Lower leg skin (tissue), 4 donors: ENCODE measurements around the gene CTXN1. TPM values are rescaled to one million over a fixed set of nuclear protein-coding genes. Genes with fewer than 3 reads are reported as not detected.
"Not testable (repeated sequence)": the region's sequence is repeated elsewhere in the genome, so short reads cannot be mapped to it uniquely, and the experiment has no call there.

Experiments used
- DNase-seq, 2 donors: peaks; one replicate each; pipeline ENCODE4 v3.0.0-alpha.2; 2019; ENCODE audit warnings: low spot score in 2 of 2
- H3K4me3 ChIP-seq: fragments of 200-600 bp; sonication (generic); 2 replicates; pipeline ENCODE4 v1.5.1; 2017; ENCODE audit warnings: mild to moderate bottlenecking, low read depth; ENCODE audit not compliant: poor library complexity, severe bottlenecking
- CTCF ChIP-seq, 3 donors: fragments of 450-650 bp; IDR thresholded peaks; one replicate each; pipeline ENCODE4 v1.5.1; 2016; ENCODE audit warnings: antibody characterized with exemption in 3 of 3, mild to moderate bottlenecking in 3 of 3, moderate library complexity in 2 of 3
- POLR2A ChIP-seq, 2 donors: fragments of 450-650 bp; IDR thresholded peaks; one replicate each; pipeline ENCODE4 v1.6.1; 2016 to 2017; ENCODE audit warnings: antibody characterized with exemption in 2 of 2, mild to moderate bottlenecking in 1 of 2, moderate library complexity in 1 of 2
- WGBS, 2 donors: methylation state at CpG; one replicate each; pipeline ENCODE4 v1.1.5; 2018; 5-methylcytosine and 5-hydroxymethylcytosine counted together
- intact Hi-C: fragments of 100-400 bp; cut with DNase I; formaldehyde crosslinking; loops from one replicate; pipeline ENCODE4 v1.15.0; 2023; ENCODE audit warnings: low total_unique reads
- total RNA-seq, 4 donors: library from RNA; depleted of rRNA; stranded (reverse); fragments of >200 nt; gene quantifications; one replicate each; pipeline ENCODE4 v1.1.0, GENCODE V29; 2016

Gene CTXN1
- total RNA-seq, 4 donors from 2014 or later: 4.0 to 4.8 (median 4.0) TPM

- 91 to 93% methylated on average over 10 of the region's 10 CpGs for WGBS, 2 donors
- TF ChIP-seq CTCF (IDR thresholded peaks at IDR 0.05): no peak
- no peak for TF ChIP-seq POLR2A (IDR thresholded peaks at IDR 0.05)
- intact Hi-C loops: no loop called here
- DNase-seq: no peak
- no peak overlapping the region for H3K4me3 ChIP-seq
These were observed 7.0 kb upstream of the CTXN1 start for GRCh38 chr19:7932930-7933300.

GRCh38 chr19:7932276-7932929 lies 6.5 kb upstream of the CTXN1 start:
- intact Hi-C loops: no loop called here
- no peak overlapping the region for H3K4me3 ChIP-seq
- no peak for TF ChIP-seq CTCF (IDR thresholded peaks at IDR 0.05)
- no peak for TF ChIP-seq POLR2A (IDR thresholded peaks at IDR 0.05)
- WGBS, 2 donors: 92 to 94% methylated on average over 26 to 31 of the region's 32 CpGs
- no peak for DNase-seq

GRCh38 chr19:7931221-7932061 lies 5.5 kb upstream of the CTXN1 start:
- DNase-seq: no peak
- H3K4me3 ChIP-seq: no peak overlapping the region
- WGBS, 2 donors: 83 to 87% methylated on average over 32 to 36 of the region's 36 CpGs
- intact Hi-C loops: no loop called here
- TF ChIP-seq POLR2A (IDR thresholded peaks at IDR 0.05) (no peak), CTCF (IDR thresholded peaks at IDR 0.05) (no peak)

DNA sequence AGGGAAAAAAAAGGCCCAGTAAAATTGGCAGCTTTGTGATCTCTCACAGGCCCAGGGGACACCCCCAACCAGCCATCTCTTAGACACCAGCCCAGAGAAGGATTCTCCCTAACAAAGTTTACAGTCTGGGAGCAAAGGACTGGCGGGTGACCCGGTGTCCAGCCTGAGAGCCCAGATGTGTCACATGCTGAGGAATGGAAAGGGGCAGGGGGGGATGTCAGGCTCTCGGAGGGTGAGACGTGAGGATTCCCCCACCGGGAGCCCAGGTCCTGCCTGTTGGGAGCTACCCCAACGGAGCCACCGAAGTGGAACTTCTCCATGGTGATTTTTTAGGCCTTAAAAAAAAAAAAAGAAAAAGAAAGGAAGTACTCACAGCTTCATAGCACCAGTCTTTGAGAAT lies 4.8 kb upstream of the CTXN1 start:
- no peak for DNase-seq
- intact Hi-C loops: no loop called here
- TF ChIP-seq POLR2A (IDR thresholded peaks at IDR 0.05): no peak
- no peak for TF ChIP-seq CTCF (IDR thresholded peaks at IDR 0.05)
- WGBS, 2 donors: 75 to 92% methylated on average over 7 of the region's 7 CpGs
- no peak overlapping the region for H3K4me3 ChIP-seq

DNA sequence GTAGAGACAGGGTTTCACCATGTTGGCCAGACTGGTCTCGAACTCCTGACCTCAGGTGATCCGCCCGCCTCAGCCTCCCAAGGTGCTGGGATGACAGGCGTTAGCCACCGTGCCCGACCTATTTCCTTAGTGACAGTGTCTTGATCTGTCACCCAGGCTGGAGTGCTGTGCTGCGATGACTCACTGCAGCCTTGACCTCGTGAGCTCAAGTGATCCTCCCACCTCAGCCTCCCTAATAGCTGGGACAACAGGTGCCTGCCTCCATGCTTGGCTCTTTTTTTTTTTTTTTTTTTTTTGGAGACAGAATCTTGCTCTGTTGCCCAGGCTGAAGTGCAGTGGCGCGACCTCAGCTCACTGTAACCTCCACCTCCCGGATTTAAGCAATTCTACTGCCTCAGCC lies 4.1 kb upstream of the CTXN1 start:
- H3K4me3 ChIP-seq, intact Hi-C loops, DNase-seq: not testable (repeated sequence)
- 81 to 89% methylated on average over 9 to 11 of the region's 11 CpGs for WGBS, 2 donors
